CD4-positive, alpha-beta T cell (primary cell): ENCODE results near the gene KLHL11. TPM values are rescaled to one million over a fixed set of nuclear protein-coding genes. Genes with fewer than 3 reads are reported as not detected.

Source experiments
- ATAC-seq: fragments of 200-7000 bp; cut with Tn5 transposase; one replicate; pipeline ENCODE4 v1.10.0; 2022; ENCODE audit warnings: mild to moderate bottlenecking; ENCODE audit not compliant: poor library complexity
- CTCF ChIA-PET: fragments of 350-600 bp; sonication (Branson Sonifier 250); formaldehyde crosslinking; loops from one replicate; lab custom pipeline; 2021; ENCODE audit warnings: antibody characterized with exemption, inconsistent platforms; lab: Charles Lee
- POLR2A ChIA-PET: fragments of 350-600 bp; sonication (Branson Sonifier 250); formaldehyde crosslinking; loops from one replicate; lab custom pipeline; 2021; ENCODE audit warnings: antibody characterized with exemption, inconsistent platforms; lab: Charles Lee
- DNase-seq, 14 experiments: peaks; one replicate each; pipeline ENCODE4 v3.0.0-alpha.2; 2013 to 2020; ENCODE audit warnings: mixed read lengths in 2 of 14
- H3K27ac ChIP-seq, 2 donors: one replicate each; pipeline versions ENCODE4 v1.5.1 to v1.7.0; 2013; ENCODE audit warnings: low read length in 2 of 2, low read depth in 1 of 2, mild to moderate bottlenecking in 1 of 2
- H3K27me3 ChIP-seq, 2 experiments: 1 replicate in 1 of 2; 2 replicates in 1 of 2; pipeline versions ENCODE4 v1.6.1 to v1.7.0; 2013; ENCODE audit warnings: low read length in 2 of 2, control low read depth in 1 of 2, mild to moderate bottlenecking in 1 of 2, moderate library complexity in 1 of 2; ENCODE audit not compliant: insufficient read depth in 2 of 2, control insufficient read depth in 1 of 2
- H3K36me3 ChIP-seq: one replicate; pipeline ENCODE4 v1.6.1; 2013; ENCODE audit warnings: low read length, control low read depth; ENCODE audit not compliant: insufficient read depth
- H3K4me1 ChIP-seq: one replicate; pipeline ENCODE4 v1.6.1; 2013; ENCODE audit warnings: low read length, control low read depth; ENCODE audit not compliant: insufficient read depth
- H3K4me3 ChIP-seq: one replicate; pipeline ENCODE4 v1.5.1; 2013; ENCODE audit warnings: mild to moderate bottlenecking, low read length, moderate library complexity
- H3K9me3 ChIP-seq, 2 experiments: 1 replicate in 1 of 2; 2 replicates in 1 of 2; pipeline versions ENCODE4 v1.6.1 to v1.7.0; 2013; ENCODE audit warnings: low read length in 2 of 2, mild to moderate bottlenecking in 2 of 2, control low read depth in 1 of 2, moderate library complexity in 1 of 2; ENCODE audit not compliant: control insufficient read depth in 1 of 2, insufficient read depth in 1 of 2
- H3K27ac Mint-ChIP-seq: one replicate; pipeline ENCODE4 v1.8.0; 2020; ENCODE audit warnings: mixed read lengths
- H3K27me3 Mint-ChIP-seq: one replicate; pipeline ENCODE4 v1.8.0; 2021; ENCODE audit warnings: mixed read lengths
- H3K36me3 Mint-ChIP-seq: one replicate; pipeline ENCODE4 v1.8.0; 2021; ENCODE audit warnings: low read depth, mixed read lengths
- H3K4me1 Mint-ChIP-seq: one replicate; pipeline ENCODE4 v1.8.0; 2021; ENCODE audit warnings: low read depth, mixed read lengths
- H3K4me3 Mint-ChIP-seq: one replicate; pipeline ENCODE4 v1.8.0; 2020; ENCODE audit warnings: mild to moderate bottlenecking, mixed read lengths
- H3K9me3 Mint-ChIP-seq: one replicate; pipeline ENCODE4 v1.8.0; 2020; ENCODE audit warnings: mixed read lengths
- CTCF ChIP-seq: fragments of 200-600 bp; IDR thresholded peaks from one replicate; pipeline ENCODE4 v1.8.0; 2022; ENCODE audit warnings: antibody characterized with exemption, mild to moderate bottlenecking
- intact Hi-C, 2 experiments: fragments of 100-400 bp; cut with DNase I in 1 of 2; cut with micrococcal nuclease in 1 of 2; formaldehyde crosslinking; loops; one replicate each; pipeline versions ENCODE4 v1.15.1 to v1.9.0; 2023 to 2025; cut with DNase I, micrococcal nuclease
- total RNA-seq, 174 experiments: library from RNA in 2 of 174; stranded (reverse) in 2 of 174; gene quantifications; one replicate each; pipeline ENCODE4 v1.2.3 and lab custom pipeline; 2021 to 2026

Gene KLHL11
- total RNA-seq, 2 experiments from 2014 or later: 32.9 to 34.0 TPM

- no peak overlapping the region for H3K27ac Mint-ChIP-seq
- DNase-seq: no peak
- H3K4me1 ChIP-seq: peaks cover 13% of the 10 kb centered on the region
- H3K4me3 Mint-ChIP-seq: no peak overlapping the region
- H3K4me3 ChIP-seq: no peak overlapping the region
- no peak overlapping the region for H3K27ac ChIP-seq
- H3K36me3 Mint-ChIP-seq: peaks cover 4% of the 10 kb centered on the region
- intact Hi-C loops: no loop called here
- peaks cover 8% of the 10 kb centered on the region for H3K4me1 Mint-ChIP-seq
- no peak for ATAC-seq
- no peaks in the 10 kb centered on the region for H3K9me3 ChIP-seq
- H3K9me3 Mint-ChIP-seq: no peaks in the 10 kb centered on the region
- no peaks in the 10 kb centered on the region for H3K27me3 ChIP-seq
- no peaks in the 10 kb centered on the region for H3K36me3 ChIP-seq
- ChIA-PET CTCF (no interaction called here), POLR2A (no interaction called here)
- H3K27me3 Mint-ChIP-seq: no peaks in the 10 kb centered on the region
- TF ChIP-seq CTCF: no peak
Observed at GRCh38 chr17:41816637-41817320, 48.4 kb downstream of the KLHL11 start.

- Histone ChIP-seq H3K4me1 (peaks cover 34% of the 10 kb centered on the region), H3K27ac (no peak overlapping the region), H3K36me3 (no peaks in the 10 kb centered on the region), H3K4me3 (no peak overlapping the region), H3K9me3 (no peaks in the 10 kb centered on the region), H3K27me3 (no peaks in the 10 kb centered on the region)
- no peak for DNase-seq
- Mint-ChIP-seq H3K4me3 (peak overlapping the region; percentile 65), H3K27ac (no peak overlapping the region), H3K36me3 (peaks cover 10% of the 10 kb centered on the region), H3K27me3 (no peaks in the 10 kb centered on the region), H3K4me1 (peaks cover 22% of the 10 kb centered on the region), H3K9me3 (no peaks in the 10 kb centered on the region)
- TF ChIP-seq CTCF: no peak
- POLR2A ChIA-PET: no interaction called here
- ATAC-seq: no peak
- CTCF ChIA-PET: interaction anchor here (0.6 kb wide), 1 partner anchor 506 kb away, joined by 3 read pairs; no protein-coding TSS in a partner anchor
- intact Hi-C loops: no loop called here
Observed at GRCh38 chr17:41814195-41814594, 51.0 kb downstream of the KLHL11 start.

- Histone ChIP-seq H3K36me3 (no peaks in the 10 kb centered on the region), H3K4me1 (peaks cover 34% of the 10 kb centered on the region), H3K27me3 (no peaks in the 10 kb centered on the region), H3K27ac (no peak overlapping the region), H3K9me3 (no peaks in the 10 kb centered on the region), H3K4me3 (no peak overlapping the region)
- ATAC-seq (no peak), DNase-seq (no peak)
- H3K4me3 Mint-ChIP-seq: peak overlapping the region; percentile 82
- ChIA-PET CTCF (interaction anchor here (0.6 kb wide), 1 partner anchor 507 kb away, joined by 3 read pairs; no protein-coding TSS in a partner anchor), POLR2A (no interaction called here)
- intact Hi-C loops: no loop called here
- no peak overlapping the region for H3K27ac Mint-ChIP-seq
- H3K4me1 Mint-ChIP-seq: peaks cover 22% of the 10 kb centered on the region
- TF ChIP-seq CTCF: no peak
- no peaks in the 10 kb centered on the region for H3K27me3 Mint-ChIP-seq
- peaks cover 10% of the 10 kb centered on the region for H3K36me3 Mint-ChIP-seq
- no peaks in the 10 kb centered on the region for H3K9me3 Mint-ChIP-seq
Observed at GRCh38 chr17:41813699-41814124, 51.5 kb downstream of the KLHL11 start.
